CD4-positive, alpha-beta memory T cell (primary cell): ENCODE data around the gene BCAP31. TPM values are rescaled to one million over a fixed set of nuclear protein-coding genes. Genes with fewer than 3 reads are reported as not detected.
"Not testable (repeated sequence)": the region's sequence is repeated elsewhere in the genome, so short reads cannot be mapped to it uniquely, and the experiment has no call there.

Experiments used
- CTCF ChIA-PET: fragments of 350-600 bp; sonication (Branson Sonifier 250); formaldehyde crosslinking; loops from one replicate; lab custom pipeline; 2021; ENCODE audit warnings: inconsistent platforms; ENCODE audit not compliant: partially characterized antibody; lab: Charles Lee
- POLR2A ChIA-PET: fragments of 350-600 bp; sonication (Branson Sonifier 250); formaldehyde crosslinking; loops from one replicate; lab custom pipeline; 2021; ENCODE audit not compliant: partially characterized antibody; lab: Charles Lee
- DNase-seq, 5 donors: peaks; one replicate each; pipeline versions ENCODE4 v3.0.0 to v3.0.0-alpha.2; 2020 to 2022; ENCODE audit warnings: mixed read lengths in 1 of 5
- H3K27ac ChIP-seq: one replicate; pipeline ENCODE4 v1.7.0; 2013; ENCODE audit warnings: low read depth, low read length
- H3K27me3 ChIP-seq: 2 replicates; pipeline ENCODE4 v1.7.0; 2013; ENCODE audit warnings: mild to moderate bottlenecking, low read length, moderate library complexity; ENCODE audit not compliant: insufficient read depth
- H3K36me3 ChIP-seq: 2 replicates; pipeline ENCODE4 v1.7.0; 2013; ENCODE audit warnings: mild to moderate bottlenecking, low read length, moderate library complexity; ENCODE audit not compliant: insufficient read depth
- H3K4me1 ChIP-seq: 2 replicates; pipeline ENCODE4 v1.7.0; 2013; ENCODE audit warnings: mild to moderate bottlenecking, low read length, moderate library complexity; ENCODE audit not compliant: insufficient read depth
- H3K4me3 ChIP-seq, 2 donors: one replicate each; pipeline ENCODE4 v1.7.0; 2013; ENCODE audit warnings: low read length in 2 of 2, mild to moderate bottlenecking in 1 of 2
- H3K9me3 ChIP-seq, 2 donors: one replicate each; pipeline ENCODE4 v1.7.0; 2013; ENCODE audit warnings: low read length in 2 of 2, control low read depth in 1 of 2; ENCODE audit not compliant: control insufficient read depth in 1 of 2
- H3K27ac Mint-ChIP-seq, 7 donors: one replicate each; pipeline ENCODE4 v1.8.0; 2020 to 2021; ENCODE audit warnings: mixed read lengths in 7 of 7, mild to moderate bottlenecking in 6 of 7, inconsistent platforms in 3 of 7, moderate library complexity in 3 of 7
- H3K27me3 Mint-ChIP-seq, 2 donors: one replicate each; pipeline ENCODE4 v1.8.0; 2020 to 2021; ENCODE audit warnings: mixed read lengths in 2 of 2
- H3K36me3 Mint-ChIP-seq, 2 donors: one replicate each; pipeline ENCODE4 v1.8.0; 2020 to 2021; ENCODE audit warnings: mixed read lengths in 2 of 2, inconsistent platforms in 1 of 2, mild to moderate bottlenecking in 1 of 2
- H3K4me1 Mint-ChIP-seq, 4 donors: one replicate each; pipeline ENCODE4 v1.8.0; 2020 to 2021; ENCODE audit warnings: mixed read lengths in 4 of 4, mild to moderate bottlenecking in 1 of 4
- H3K4me3 Mint-ChIP-seq, 8 donors: one replicate each; pipeline ENCODE4 v1.8.0; 2020 to 2021; ENCODE audit warnings: mixed read lengths in 8 of 8, mild to moderate bottlenecking in 7 of 8, moderate library complexity in 6 of 8, inconsistent platforms in 3 of 8
- H3K9me3 Mint-ChIP-seq, 8 donors: one replicate each; pipeline ENCODE4 v1.8.0; 2020 to 2021; ENCODE audit warnings: mixed read lengths in 8 of 8, mild to moderate bottlenecking in 5 of 8, inconsistent platforms in 3 of 8, moderate library complexity in 1 of 8
- intact Hi-C: fragments of 100-400 bp; cut with micrococcal nuclease; formaldehyde crosslinking; loops from one replicate; pipeline ENCODE4 v1.15.1; 2023
- polyA plus RNA-seq, 2 donors: library from polyadenylated mRNA; unstranded; fragments of 300-500 nt; fragmentation: Illumina TruSeq; gene quantifications; one replicate each; pipeline ENCODE4 v1.2.3, GENCODE V29; 2021
- total RNA-seq, 2 experiments: library from RNA; stranded (reverse); gene quantifications; one replicate each; pipeline ENCODE4 v1.2.3, GENCODE V29; 2021

BCAP31 gene
- total and polyA plus RNA-seq, 4 experiments from 2014 or later, result 126 to 510 (median 217) TPM

- peak in 1 of 5 donors; percentile 26 for DNase-seq
- H3K27ac Mint-ChIP-seq, result no peak overlapping the region
- no peak overlapping the region for H3K4me3 ChIP-seq
- H3K27me3 ChIP-seq, result no peaks in the 10 kb centered on the region
- no peaks in the 10 kb centered on the region for H3K27me3 Mint-ChIP-seq
- ChIA-PET CTCF (interaction anchor here (1.4 to 1.6 kb wide), 3 partner anchors 22 to 265 kb away, joined by 3 to 5 read pairs (median 4); no protein-coding TSS in a partner anchor), POLR2A (no interaction called here)
- H3K36me3 ChIP-seq, result no peaks in the 10 kb centered on the region
- no peaks in the 10 kb centered on the region for H3K36me3 Mint-ChIP-seq
- peaks cover 0 to 1% (median 0%) of the 10 kb centered on the region in 8 donors for H3K9me3 Mint-ChIP-seq
- no peak overlapping the region for H3K27ac ChIP-seq
- intact Hi-C loops, result loop anchor here (5.0 kb wide), 2 partner anchors 36 to 266 kb away; partner anchors contain the start of genes ABCD1 and BCAP31
- H3K4me3 Mint-ChIP-seq, result peak overlapping the region in 2 of 8 donors; percentile 32 to 39
- H3K9me3 ChIP-seq, result no peaks in the 10 kb centered on the region
- H3K4me1 Mint-ChIP-seq, result no peaks in the 10 kb centered on the region
- H3K4me1 ChIP-seq, result no peaks in the 10 kb centered on the region
These were observed 38.2 kb downstream of the BCAP31 start for GRCh38 chrX:153685751-153686696.

DNA sequence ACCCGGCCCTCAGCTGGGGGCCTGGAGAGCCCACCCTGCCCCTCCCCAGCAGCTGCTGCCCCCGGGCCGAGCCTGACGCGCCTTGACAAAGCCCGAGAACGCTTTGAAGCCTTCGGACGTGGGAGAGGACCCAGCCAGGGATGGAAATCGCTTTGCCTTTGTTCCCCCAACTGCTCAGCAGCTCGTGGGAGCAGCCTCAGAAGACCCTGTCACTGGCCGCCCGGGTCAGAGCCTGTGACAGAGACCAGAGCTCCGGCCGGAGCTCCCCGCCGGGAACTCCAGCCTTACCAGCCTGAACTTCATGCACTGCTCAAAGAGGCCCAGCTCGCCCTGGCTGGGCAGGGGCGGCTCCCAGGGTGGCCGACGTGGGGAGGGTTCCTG, 39.0 kb downstream of the BCAP31 start:
- Histone ChIP-seq H3K9me3 (no peaks in the 10 kb centered on the region), H3K4me3 (no peak overlapping the region), H3K36me3 (no peaks in the 10 kb centered on the region), H3K27ac (no peak overlapping the region), H3K4me1 (no peaks in the 10 kb centered on the region), H3K27me3 (no peaks in the 10 kb centered on the region)
- POLR2A ChIA-PET, result interaction anchor here (0.6 kb wide), 2 partner anchors 38 to 57 kb away, joined by 3 read pairs; no protein-coding TSS in a partner anchor
- Mint-ChIP-seq H3K9me3 (peaks cover 0 to 1% (median 0%) of the 10 kb centered on the region in 8 donors), H3K4me3 (no peak overlapping the region), H3K4me1 (no peaks in the 10 kb centered on the region), H3K36me3 (no peaks in the 10 kb centered on the region), H3K27ac (no peak overlapping the region), H3K27me3 (no peaks in the 10 kb centered on the region)
- DNase-seq, result no peak
- CTCF ChIA-PET, result interaction anchor here (0.6 to 1.6 kb wide), 4 partner anchors 23 to 743 kb away, joined by 3 to 4 read pairs (median 3); no protein-coding TSS in a partner anchor
- intact Hi-C loops, result loop anchor here (5.0 kb wide), 2 partner anchors 37 to 267 kb away; partner anchors contain the start of genes ABCD1 and BCAP31

DNA sequence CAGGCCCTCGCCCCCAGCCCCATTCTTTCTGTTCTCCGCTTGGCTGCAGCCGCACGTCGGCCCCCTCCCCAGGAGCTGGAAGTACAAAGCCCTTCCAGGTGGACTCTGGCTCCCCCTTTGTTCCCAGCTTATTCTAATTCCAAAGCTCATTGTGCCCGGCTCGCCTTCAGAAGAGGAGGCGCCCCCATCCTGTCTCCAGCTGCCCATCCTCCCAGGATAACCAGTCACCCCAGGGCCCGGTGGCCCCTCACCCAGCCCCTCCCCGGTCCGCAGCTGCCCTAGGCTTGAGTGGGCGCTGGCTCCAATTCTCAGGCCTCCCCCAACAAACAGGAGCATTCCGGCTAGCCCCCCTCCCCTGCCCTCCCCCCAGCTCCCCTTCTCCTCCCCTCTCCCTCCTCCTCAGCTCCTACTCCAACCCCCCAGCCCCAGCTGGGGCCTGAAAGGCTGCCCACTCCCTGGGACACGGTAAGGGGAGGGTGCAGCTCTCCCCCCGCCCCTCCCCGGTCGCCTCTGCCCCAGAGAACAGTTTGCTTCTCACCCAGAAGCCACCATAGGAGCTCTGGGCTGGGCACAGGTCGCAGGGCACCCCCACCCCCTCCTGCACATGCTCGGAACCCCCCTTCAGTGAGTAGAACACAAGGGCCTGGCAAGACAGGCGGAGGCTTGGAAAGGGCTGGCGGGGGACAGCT, 39.6 kb downstream of the BCAP31 start:
- ChIA-PET CTCF (interaction anchor here (0.6 to 1.6 kb wide), 5 partner anchors 8 to 743 kb away, joined by 3 to 4 read pairs (median 3); no protein-coding TSS in a partner anchor), POLR2A (interaction anchor here (0.6 kb wide), 2 partner anchors 38 to 56 kb away, joined by 3 read pairs; no protein-coding TSS in a partner anchor)
- H3K27me3 Mint-ChIP-seq, result peaks cover 0 to 2% of the 10 kb centered on the region in 2 donors
- no peaks in the 10 kb centered on the region for H3K27me3 ChIP-seq
- no peak overlapping the region for H3K27ac Mint-ChIP-seq
- DNase-seq, result peak in 1 of 5 donors; percentile 17
- no peaks in the 10 kb centered on the region for H3K9me3 ChIP-seq
- no peaks in the 10 kb centered on the region for H3K36me3 Mint-ChIP-seq
- H3K4me3 ChIP-seq, result no peak overlapping the region
- H3K4me3 Mint-ChIP-seq, result no peak overlapping the region
- no peaks in the 10 kb centered on the region for H3K4me1 Mint-ChIP-seq
- no peaks in the 10 kb centered on the region for H3K36me3 ChIP-seq
- no peaks in the 10 kb centered on the region for H3K4me1 ChIP-seq
- H3K9me3 Mint-ChIP-seq, result peaks cover 0 to 1% (median 0%) of the 10 kb centered on the region in 8 donors
- intact Hi-C loops, result loop anchor here (5.0 kb wide), 2 partner anchors 38 to 268 kb away; partner anchors contain the start of genes ABCD1 and BCAP31
- no peak overlapping the region for H3K27ac ChIP-seq

- H3K4me3 ChIP-seq, DNase-seq, H3K36me3 ChIP-seq, CTCF ChIA-PET, H3K27me3 ChIP-seq, H3K9me3 Mint-ChIP-seq, H3K27ac Mint-ChIP-seq, H3K4me1 ChIP-seq, H3K4me1 Mint-ChIP-seq, H3K9me3 ChIP-seq, POLR2A ChIA-PET, H3K4me3 Mint-ChIP-seq, H3K27ac ChIP-seq, intact Hi-C loops, H3K36me3 Mint-ChIP-seq, H3K27me3 Mint-ChIP-seq: not testable (repeated sequence)
These were observed 40.7 kb downstream of the BCAP31 start for GRCh38 chrX:153683486-153683885.

DNA sequence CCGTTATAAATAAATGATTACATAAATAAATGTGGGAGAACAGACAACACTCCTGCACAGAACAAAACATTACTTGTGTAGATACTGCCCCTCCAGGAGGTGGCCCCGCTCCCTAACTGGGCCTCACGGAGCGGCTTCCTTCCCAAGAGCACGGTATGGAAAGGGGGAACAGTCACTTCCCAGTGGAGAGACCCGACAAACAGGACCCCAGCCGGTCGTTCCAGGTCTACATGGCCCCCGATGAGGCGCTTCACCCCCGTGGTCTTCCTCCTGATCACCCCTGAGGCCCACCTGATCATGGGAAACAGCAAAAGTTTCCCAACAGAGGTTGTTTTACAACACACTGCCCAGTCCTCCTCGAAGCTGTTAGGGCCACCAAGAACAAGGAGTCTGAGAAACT, 43.0 kb downstream of the BCAP31 start:
- no peaks in the 10 kb centered on the region for H3K9me3 ChIP-seq
- ChIA-PET POLR2A (no interaction called here), CTCF (no interaction called here)
- no peaks in the 10 kb centered on the region for H3K4me1 ChIP-seq
- H3K4me1 Mint-ChIP-seq, result no peaks in the 10 kb centered on the region
- no peak overlapping the region for H3K4me3 Mint-ChIP-seq
- H3K36me3 Mint-ChIP-seq, result no peaks in the 10 kb centered on the region
- peaks cover 0 to 1% (median 0%) of the 10 kb centered on the region in 8 donors for H3K9me3 Mint-ChIP-seq
- H3K4me3 ChIP-seq, result no peak overlapping the region
- no peak for DNase-seq
- H3K36me3 ChIP-seq, result no peaks in the 10 kb centered on the region
- no peak overlapping the region for H3K27ac ChIP-seq
- no peak overlapping the region for H3K27ac Mint-ChIP-seq
- peaks cover under 1 to 2% of the 10 kb centered on the region in 2 donors for H3K27me3 Mint-ChIP-seq
- intact Hi-C loops, result no loop called here
- no peaks in the 10 kb centered on the region for H3K27me3 ChIP-seq

DNA sequence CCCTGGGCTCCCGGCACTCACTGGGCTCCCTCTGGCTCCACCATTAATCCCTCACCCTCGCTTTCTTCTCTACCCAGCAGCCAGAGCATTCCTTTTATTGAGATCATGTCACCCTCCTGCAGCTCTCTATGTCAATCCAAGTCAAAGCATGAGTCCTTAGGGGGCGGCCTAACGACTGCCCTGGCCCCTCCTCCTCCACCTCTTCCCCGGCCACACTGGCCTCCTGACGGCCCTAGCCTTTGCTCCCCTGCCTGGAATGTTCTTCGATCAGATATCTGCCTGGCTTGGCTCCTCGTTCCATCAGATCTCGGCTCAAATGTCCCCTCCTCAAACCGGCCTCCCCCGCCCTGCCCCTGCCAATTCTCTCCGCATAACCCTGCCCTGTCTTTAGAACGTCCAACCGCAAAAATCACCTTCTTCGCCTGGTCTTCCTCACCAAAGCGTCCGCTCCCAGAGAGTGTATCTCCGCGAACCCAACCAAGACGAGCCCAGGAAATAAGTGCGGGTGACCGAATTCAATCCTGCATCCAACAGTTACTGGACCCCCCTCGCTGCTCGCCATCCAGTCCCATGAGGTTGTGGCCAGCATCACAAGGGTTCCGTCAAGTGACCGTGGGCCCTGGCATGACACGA, 49.9 kb downstream of the BCAP31 start:
- Histone ChIP-seq H3K4me3 (no peak overlapping the region), H3K36me3 (no peaks in the 10 kb centered on the region), H3K27ac (no peak overlapping the region), H3K4me1 (no peaks in the 10 kb centered on the region), H3K27me3 (no peaks in the 10 kb centered on the region), H3K9me3 (no peaks in the 10 kb centered on the region)
- H3K36me3 Mint-ChIP-seq, result no peaks in the 10 kb centered on the region
- H3K4me1 Mint-ChIP-seq, result peaks cover 0 to 7% (median 2%) of the 10 kb centered on the region in 4 donors
- POLR2A ChIA-PET, result no interaction called here
- peak overlapping the region in 1 of 7 donors; percentile 3 for H3K27ac Mint-ChIP-seq
- CTCF ChIA-PET, result no interaction called here
- intact Hi-C loops, result no loop called here
- DNase-seq, result no peak
- H3K4me3 Mint-ChIP-seq, result peak overlapping the region in 4 of 8 donors; percentile 32 to 66 (median 43)
- no peaks in the 10 kb centered on the region for H3K9me3 Mint-ChIP-seq
- peaks cover 14 to 16% of the 10 kb centered on the region in 2 donors for H3K27me3 Mint-ChIP-seq
